Sigmoid colon (tissue), 4 donors: ENCODE data around the gene CEMIP.

Source experiments
- EP300 ChIP-seq, 4 donors: sonication (generic); formaldehyde crosslinking; IDR thresholded peaks; one replicate each; pipeline ENCODE4 v1.6.1; 2017; ENCODE audit warnings: antibody characterized with exemption in 4 of 4
- POLR2AphosphoS5 ChIP-seq, 4 donors: sonication (generic); formaldehyde crosslinking; IDR thresholded peaks; one replicate each; pipeline ENCODE4 v1.6.1; 2017; ENCODE audit warnings: antibody characterized with exemption in 4 of 4
- TF ChIP-seq, protein P1 (sequence below), 4 experiments: fragments of 450-650 bp in 3 of 4; fragments of 200-600 bp in 1 of 4; IDR thresholded peaks; one replicate each; pipeline ENCODE4 v1.5.1; 2016 to 2019; ENCODE audit warnings: antibody characterized with exemption in 4 of 4, mild to moderate bottlenecking in 3 of 4, moderate library complexity in 2 of 4

- TF ChIP-seq, protein P1, sequence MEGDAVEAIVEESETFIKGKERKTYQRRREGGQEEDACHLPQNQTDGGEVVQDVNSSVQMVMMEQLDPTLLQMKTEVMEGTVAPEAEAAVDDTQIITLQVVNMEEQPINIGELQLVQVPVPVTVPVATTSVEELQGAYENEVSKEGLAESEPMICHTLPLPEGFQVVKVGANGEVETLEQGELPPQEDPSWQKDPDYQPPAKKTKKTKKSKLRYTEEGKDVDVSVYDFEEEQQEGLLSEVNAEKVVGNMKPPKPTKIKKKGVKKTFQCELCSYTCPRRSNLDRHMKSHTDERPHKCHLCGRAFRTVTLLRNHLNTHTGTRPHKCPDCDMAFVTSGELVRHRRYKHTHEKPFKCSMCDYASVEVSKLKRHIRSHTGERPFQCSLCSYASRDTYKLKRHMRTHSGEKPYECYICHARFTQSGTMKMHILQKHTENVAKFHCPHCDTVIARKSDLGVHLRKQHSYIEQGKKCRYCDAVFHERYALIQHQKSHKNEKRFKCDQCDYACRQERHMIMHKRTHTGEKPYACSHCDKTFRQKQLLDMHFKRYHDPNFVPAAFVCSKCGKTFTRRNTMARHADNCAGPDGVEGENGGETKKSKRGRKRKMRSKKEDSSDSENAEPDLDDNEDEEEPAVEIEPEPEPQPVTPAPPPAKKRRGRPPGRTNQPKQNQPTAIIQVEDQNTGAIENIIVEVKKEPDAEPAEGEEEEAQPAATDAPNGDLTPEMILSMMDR (IDR thresholded peaks at IDR 0.05) = no peak
- no peak for TF ChIP-seq POLR2AphosphoS5 (IDR thresholded peaks at IDR 0.05)
- no peak for TF ChIP-seq EP300 (IDR thresholded peaks at IDR 0.05)
Observed at GRCh38 chr15:80815106-80815505, 35.9 kb downstream of the CEMIP start.
